ENCODE results near the gene NISCH.

The NISCH gene

DNA sequence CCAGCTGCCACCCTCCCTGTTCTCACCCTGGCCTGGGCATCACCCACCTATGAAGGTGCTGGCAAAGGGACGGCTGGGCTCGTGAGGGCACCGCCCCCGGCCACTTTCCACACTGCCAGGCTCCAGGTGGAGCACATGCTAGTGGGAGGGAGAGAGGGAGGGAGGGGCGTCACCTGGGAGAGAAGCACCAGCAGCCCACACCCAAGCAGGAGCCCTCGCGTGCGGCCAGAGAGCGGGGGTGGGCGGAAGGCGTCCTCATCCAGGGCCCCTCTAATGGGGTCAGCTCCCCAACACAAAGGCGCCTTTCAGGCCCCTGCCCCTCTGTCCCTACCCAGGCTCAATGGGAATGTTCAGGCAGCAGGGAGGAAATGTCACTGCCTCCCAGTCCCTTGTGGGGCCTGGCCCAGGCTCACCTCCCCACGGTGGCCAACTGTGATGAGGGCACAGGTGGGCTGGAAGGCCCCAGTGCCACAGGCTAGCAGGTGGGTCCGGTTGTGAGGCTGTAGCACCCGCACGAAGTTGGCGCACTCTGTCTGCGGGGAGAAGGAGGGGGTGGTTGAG lies 13.6 kb upstream of the NISCH start:
- DNase-seq (ENCODE audit: extremely low spot score) = no peak
- POLR2A ChIA-PET = no interaction called here
- TF ChIP-seq ARNT (IDR thresholded peaks at IDR 0.05) (no peak), PKNOX1 (IDR thresholded peaks at IDR 0.05) (no peak), ZNF384 (IDR thresholded peaks at IDR 0.05) (no peak), ELF4 (IDR thresholded peaks at IDR 0.05) (no peak), SUZ12 (IDR thresholded peaks at IDR 0.05) (no peak), FOXA1 (IDR thresholded peaks at IDR 0.05) (no peak), BHLHE40 (IDR thresholded peaks at IDR 0.05; ENCODE audit: borderline replicate concordance) (no peak)
- CTCF ChIA-PET = no interaction called here

GRCh38 chr3:52442409-52443267 lies 12.8 kb upstream of the NISCH start:
- no peak for DNase-seq (ENCODE audit: extremely low spot score)
- ChIA-PET CTCF (no interaction called here), POLR2A (no interaction called here)
- TF ChIP-seq SP1 (IDR thresholded peaks at IDR 0.05) = no peak
- TF ChIP-seq TARDBP (IDR thresholded peaks at IDR 0.05) = no peak
- TF ChIP-seq FOXM1 (IDR thresholded peaks at IDR 0.05; ENCODE audit: borderline replicate concordance) = no peak
- TF ChIP-seq HDGF (IDR thresholded peaks at IDR 0.05; ENCODE audit: borderline replicate concordance) = no peak
- no peak for TF ChIP-seq ARNT (IDR thresholded peaks at IDR 0.05)
- TF ChIP-seq FOXA1 (IDR thresholded peaks at IDR 0.05) = no peak
- TF ChIP-seq ELF4 (IDR thresholded peaks at IDR 0.05) = no peak
- TF ChIP-seq BHLHE40 (IDR thresholded peaks at IDR 0.05; ENCODE audit: borderline replicate concordance) = no peak
- TF ChIP-seq SUZ12 (IDR thresholded peaks at IDR 0.05) = no peak
- TF ChIP-seq CTBP1 (IDR thresholded peaks at IDR 0.05; ENCODE audit: borderline replicate concordance) = no peak
- no peak for TF ChIP-seq L3MBTL2 (conservative IDR thresholded peaks at IDR 0.05)
- no peak for TF ChIP-seq FOXK2 (IDR thresholded peaks at IDR 0.05)
- TF ChIP-seq PKNOX1 (IDR thresholded peaks at IDR 0.05) = no peak
- TF ChIP-seq NFRKB (IDR thresholded peaks at IDR 0.05) = no peak
- no peak for TF ChIP-seq ZNF384 (IDR thresholded peaks at IDR 0.05)

DNA sequence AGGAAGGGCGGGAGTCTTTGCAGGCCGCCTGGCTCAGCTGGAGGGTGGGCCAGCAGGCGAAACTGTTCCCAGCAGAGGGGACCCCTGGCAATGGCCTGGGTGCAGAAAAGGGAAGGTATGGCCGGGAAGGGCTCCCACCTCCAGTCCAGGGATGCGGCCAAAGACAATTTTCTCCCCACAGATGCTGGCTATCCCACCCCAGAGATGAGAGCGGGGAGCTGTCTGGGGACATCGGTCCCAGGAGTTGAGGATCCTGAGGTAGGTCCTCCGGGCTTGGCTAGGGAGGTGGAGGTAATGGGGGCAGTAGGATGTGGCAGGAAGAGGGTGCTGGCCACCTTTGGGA lies 12.2 kb upstream of the NISCH start:
- TF ChIP-seq HDGF (IDR thresholded peaks at IDR 0.05; ENCODE audit: borderline replicate concordance) (no peak), SP1 (IDR thresholded peaks at IDR 0.05) (no peak), ZNF384 (IDR thresholded peaks at IDR 0.05) (no peak), FOXA1 (IDR thresholded peaks at IDR 0.05) (no peak), L3MBTL2 (conservative IDR thresholded peaks at IDR 0.05) (no peak), TARDBP (IDR thresholded peaks at IDR 0.05) (no peak), BHLHE40 (IDR thresholded peaks at IDR 0.05; ENCODE audit: borderline replicate concordance) (no peak), SUZ12 (IDR thresholded peaks at IDR 0.05) (no peak), CTBP1 (IDR thresholded peaks at IDR 0.05; ENCODE audit: borderline replicate concordance) (no peak)
- DNase-seq (ENCODE audit: extremely low spot score) = no peak
- POLR2A ChIA-PET = no interaction called here

DNA sequence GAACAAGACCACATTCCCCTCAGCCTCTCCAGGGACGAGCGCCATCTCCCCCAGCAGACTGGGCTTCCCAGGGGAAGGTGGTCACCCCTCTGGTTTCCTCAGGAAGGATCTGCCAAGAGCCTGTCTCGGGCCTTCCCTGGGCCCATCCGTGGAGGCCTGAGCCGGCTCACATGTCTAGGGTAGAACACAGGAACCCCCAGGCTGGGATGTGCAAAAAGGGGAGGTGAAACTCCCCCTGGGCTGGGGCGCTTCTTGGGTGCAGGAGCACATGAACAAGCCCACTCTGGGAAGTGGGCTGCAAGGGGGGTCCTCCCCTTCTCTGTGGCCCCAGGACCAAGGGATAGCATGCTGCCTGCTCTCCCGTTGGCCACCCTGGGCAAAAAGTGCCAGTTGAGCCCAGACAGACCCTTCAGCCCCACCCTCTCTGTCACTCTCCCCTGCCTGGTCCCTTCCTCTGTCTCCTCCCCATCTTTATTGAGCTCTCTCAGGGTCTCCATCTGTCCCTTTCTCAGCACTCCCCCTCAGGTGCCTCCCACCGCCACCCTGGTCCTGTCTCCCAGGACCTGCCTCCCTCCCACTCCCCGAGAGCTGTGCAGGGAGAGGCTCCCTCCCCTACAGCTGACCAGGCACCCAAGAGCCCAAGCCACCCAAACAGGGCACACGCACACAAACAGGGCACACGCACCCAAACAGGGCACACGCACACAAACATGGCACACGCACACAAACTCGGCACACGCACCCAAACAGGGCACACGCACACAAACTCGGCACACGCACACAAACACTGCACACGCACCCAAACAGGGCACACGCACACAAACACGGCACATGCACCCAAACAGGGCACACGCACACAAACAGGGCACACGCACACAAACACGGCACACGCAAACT lies 11.4 kb upstream of the NISCH start:
- no peak for DNase-seq (ENCODE audit: extremely low spot score)
- TF ChIP-seq BHLHE40 (IDR thresholded peaks at IDR 0.05; ENCODE audit: borderline replicate concordance) = no peak
- TF ChIP-seq ARNT (IDR thresholded peaks at IDR 0.05) = no peak
- TF ChIP-seq L3MBTL2 (conservative IDR thresholded peaks at IDR 0.05) = no peak
- no peak for TF ChIP-seq FOXA1 (IDR thresholded peaks at IDR 0.05)
- POLR2A ChIA-PET = no interaction called here
- CTCF ChIA-PET = interaction anchor here (3.3 kb wide), 1 partner anchor 31 kb away, joined by 18 read pairs; no protein-coding TSS in a partner anchor

More for the DNA sequence above, 12.2 kb upstream of the NISCH start:
- CTCF ChIA-PET = no interaction called here

- TF ChIP-seq NFRKB (IDR thresholded peaks at IDR 0.05) = no peak
- TF ChIP-seq FOXA1 (IDR thresholded peaks at IDR 0.05) = no peak
- no peak; the same call in 1 of the 2 replicates for TF ChIP-seq L3MBTL2 (conservative IDR thresholded peaks at IDR 0.05)
- no peak for TF ChIP-seq FOXK2 (IDR thresholded peaks at IDR 0.05)
- no peak for TF ChIP-seq BHLHE40 (IDR thresholded peaks at IDR 0.05; ENCODE audit: borderline replicate concordance)
- no peak for TF ChIP-seq CTBP1 (IDR thresholded peaks at IDR 0.05; ENCODE audit: borderline replicate concordance)
- TF ChIP-seq PKNOX1 (IDR thresholded peaks at IDR 0.05) = no peak
- no peak for TF ChIP-seq SP1 (IDR thresholded peaks at IDR 0.05)
- TF ChIP-seq ZNF384 (IDR thresholded peaks at IDR 0.05) = no peak
- no peak for TF ChIP-seq ARNT (IDR thresholded peaks at IDR 0.05)
- ChIA-PET CTCF (interaction anchor here (0.7 to 3.3 kb wide), 5 partner anchors 10 to 41 kb away, joined by 3 to 18 read pairs (median 5); no protein-coding TSS in a partner anchor), POLR2A (interaction anchor here (0.9 to 2.6 kb wide), 3 partner anchors 9 to 20 kb away, joined by 3 to 11 read pairs (median 4); partner anchors contain the start of gene TNNC1)
- DNase-seq (ENCODE audit: extremely low spot score) = peak; percentile 85
Observed at GRCh38 chr3:52444860-52445793, 10.3 kb upstream of the NISCH start, which contains the start of gene SEMA3G. Gene SEMA3G (minus strand): TSS chr3:52445103. CDS start chr3:52445027, 76 bp downstream.

All from HEK293T (cell line).